Mesendoderm (in vitro differentiated cells): Measurements from ENCODE around the gene NANP.
A peak's percentile ranks its signal among the peaks of the same experiment; 100 is the strongest.

Experiments used
- DNase-seq: peaks from one replicate; pipeline ENCODE4 v3.0.0; 2013
- H2AK5ac ChIP-seq: 2 replicates; pipeline ENCODE4 v1.6.1; 2013; ENCODE audit warnings: low read length, inconsistent platforms
- H2BK120ac ChIP-seq: 2 replicates; pipeline ENCODE4 v1.6.1; 2013; ENCODE audit warnings: low read depth, mild to moderate bottlenecking, low read length, moderate library complexity, mixed read lengths
- H2BK15ac ChIP-seq: replicated peaks from 2 replicates; pipeline ENCODE4 v1.6.1; 2013; ENCODE audit warnings: low read depth, mild to moderate bottlenecking, moderate library complexity
- H2BK5ac ChIP-seq: 2 replicates; pipeline ENCODE4 v1.6.1; 2013; ENCODE audit warnings: low read length, inconsistent platforms
- H3K18ac ChIP-seq: 2 replicates; pipeline ENCODE4 v1.6.1; 2013; ENCODE audit warnings: mild to moderate bottlenecking, low read length, mixed read lengths
- H3K23ac ChIP-seq: one replicate; pipeline ENCODE4 v1.6.1; 2013; ENCODE audit warnings: low read length
- H3K27ac ChIP-seq: 2 replicates; pipeline ENCODE4 v1.5.1; 2013; ENCODE audit warnings: low read depth, mild to moderate bottlenecking, inconsistent platforms, low read length, moderate library complexity
- H3K27me3 ChIP-seq: 2 replicates; pipeline ENCODE4 v1.6.1; 2013; ENCODE audit warnings: low read length, control low read depth, mild to moderate bottlenecking, inconsistent platforms; ENCODE audit not compliant: insufficient read depth, poor library complexity
- H3K36me3 ChIP-seq: 2 replicates; pipeline ENCODE4 v1.6.1; 2013; ENCODE audit warnings: low read length, inconsistent platforms; ENCODE audit not compliant: control insufficient read depth, insufficient read depth
- H3K4ac ChIP-seq: one replicate; pipeline ENCODE4 v1.6.1; 2013; ENCODE audit warnings: low read depth, mild to moderate bottlenecking, low read length, moderate library complexity
- H3K4me1 ChIP-seq: 2 replicates; pipeline ENCODE4 v1.6.1; 2013; ENCODE audit warnings: low read depth, low read length, inconsistent platforms; ENCODE audit not compliant: control insufficient read depth
- H3K4me2 ChIP-seq: 2 replicates; pipeline ENCODE4 v1.6.1; 2013; ENCODE audit warnings: low read length
- H3K4me3 ChIP-seq: 2 replicates; pipeline ENCODE4 v1.5.1; 2013; ENCODE audit warnings: mild to moderate bottlenecking, low read length
- H3K56ac ChIP-seq: one replicate; pipeline ENCODE4 v1.6.1; 2013; ENCODE audit warnings: low read length
- H3K79me1 ChIP-seq: 2 replicates; pipeline ENCODE4 v1.6.1; 2013; ENCODE audit warnings: low read length, inconsistent platforms
- H3K79me2 ChIP-seq: 2 replicates; pipeline ENCODE4 v1.6.1; 2013; ENCODE audit warnings: mild to moderate bottlenecking, low read length; ENCODE audit not compliant: control insufficient read depth, insufficient read depth
- H3K9ac ChIP-seq: 2 replicates; pipeline ENCODE4 v1.6.1; 2013; ENCODE audit warnings: low read length, inconsistent platforms
- H4K5ac ChIP-seq: one replicate; pipeline ENCODE4 v1.6.1; 2013; ENCODE audit warnings: low read length
- H4K8ac ChIP-seq: one replicate; pipeline ENCODE4 v1.6.1; 2013; ENCODE audit warnings: low read depth, mild to moderate bottlenecking, control low read depth, low read length, moderate library complexity
- WGBS: extraction: QIAGEN DNeasy Blood & Tissue Kit; methylation state at CpG from one replicate; pipeline ENCODE4 v1.1.7; 2013; ENCODE audit warnings: low lambda C conversion rate, missing lambda C conversion rate; ENCODE audit not compliant: insufficient coverage; ENCODE audit errors: extremely low coverage; 5-methylcytosine and 5-hydroxymethylcytosine counted together

NANP gene

DNA sequence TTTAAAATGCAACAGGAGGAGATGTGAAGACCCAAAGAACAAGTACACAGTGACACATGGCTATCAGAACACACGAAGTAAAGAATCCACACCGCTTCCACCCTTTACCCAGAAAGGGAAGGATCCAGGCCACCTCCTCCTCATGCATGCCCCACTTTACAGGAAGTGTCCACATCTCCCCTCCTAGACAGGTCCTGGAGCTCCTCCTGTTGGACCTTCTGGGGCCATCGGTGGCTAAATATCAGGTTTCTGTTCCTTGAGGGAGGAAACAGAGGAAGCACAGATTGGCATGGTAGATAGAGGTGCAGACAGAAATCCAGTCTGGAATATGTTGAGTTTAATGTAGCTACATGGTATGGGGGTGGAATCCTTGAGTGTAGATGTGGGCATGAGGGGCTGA, 49.4 kb downstream of the NANP start:
- Histone ChIP-seq H3K4me3 (no peak overlapping the region), H3K79me2 (peaks cover 58% of the 10 kb centered on the region), H4K5ac (no peak overlapping the region), H3K27me3 (no peaks in the 10 kb centered on the region), H3K23ac (no peak overlapping the region), H2BK5ac (no peak overlapping the region), H3K79me1 (peaks cover 35% of the 10 kb centered on the region), H2AK5ac (no peak overlapping the region), H3K36me3 (peaks cover 1% of the 10 kb centered on the region), H3K9ac (no peak overlapping the region), H2BK15ac (no peak overlapping the region), H2BK120ac (no peak overlapping the region), H3K18ac (no peak overlapping the region), H4K8ac (no peak overlapping the region), H3K4me2 (no peak overlapping the region), H3K27ac (no peak overlapping the region), H3K4ac (no peak overlapping the region), H3K56ac (no peak overlapping the region), H3K4me1 (peaks cover 2% of the 10 kb centered on the region)
- DNase-seq = peak; percentile 73
- WGBS = no CpG with 5 or more reads among the region's 3 CpGs

DNA sequence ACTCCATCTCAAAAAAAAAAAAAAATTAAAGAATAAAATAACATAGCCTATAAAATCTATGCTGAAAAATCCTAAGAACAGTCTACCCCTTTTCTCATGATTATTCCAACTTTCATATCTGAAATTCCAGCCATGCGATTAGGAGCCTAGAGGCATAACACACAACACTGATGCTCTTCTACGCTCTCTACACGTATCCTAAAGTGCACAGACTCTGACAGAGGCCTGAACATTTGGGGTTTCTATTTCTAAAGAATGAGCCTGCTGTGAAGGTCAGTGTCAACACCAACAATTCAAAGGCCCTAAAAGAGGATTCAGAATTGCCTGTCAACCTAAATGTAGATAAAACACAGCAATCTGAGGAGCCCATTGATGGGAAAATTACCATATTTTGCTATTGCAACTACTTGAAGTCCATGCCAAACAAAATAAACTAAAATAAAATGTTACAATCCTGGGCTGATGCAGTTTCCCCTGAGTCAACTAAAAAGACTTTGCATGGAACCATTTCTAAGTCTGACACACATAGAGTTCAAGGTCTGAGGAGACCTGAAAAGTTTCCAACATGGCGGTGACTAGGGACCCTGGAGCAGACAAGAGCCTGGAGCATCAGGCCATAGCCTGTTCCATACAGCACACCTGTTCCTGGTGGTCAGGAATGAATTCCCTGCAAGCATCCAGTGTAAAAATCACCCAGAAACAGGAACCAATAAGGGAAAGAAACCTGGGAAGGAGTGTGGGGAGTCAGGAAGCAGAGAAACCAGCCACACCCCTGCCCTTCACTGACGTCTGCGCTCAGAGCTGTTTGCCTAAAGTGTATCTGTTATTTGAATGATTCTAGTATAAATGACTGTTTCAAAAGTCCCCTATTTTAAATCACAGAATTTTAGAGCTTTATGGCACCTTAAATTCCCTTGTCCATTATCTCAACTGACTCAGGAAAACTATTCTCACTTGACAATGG, 50.2 kb downstream of the NANP start:
- no peak for DNase-seq
- Histone ChIP-seq H4K5ac (no peak overlapping the region), H3K27me3 (no peaks in the 10 kb centered on the region), H3K36me3 (peaks cover 1% of the 10 kb centered on the region), H3K4me1 (no peaks in the 10 kb centered on the region), H2BK5ac (no peak overlapping the region), H3K79me2 (peaks cover 53% of the 10 kb centered on the region), H3K9ac (no peak overlapping the region), H3K27ac (no peak overlapping the region), H2AK5ac (no peak overlapping the region), H3K4me3 (no peak overlapping the region), H3K4ac (no peak overlapping the region), H2BK15ac (no peak overlapping the region), H3K79me1 (peaks cover 31% of the 10 kb centered on the region), H3K4me2 (no peak overlapping the region), H4K8ac (no peak overlapping the region), H2BK120ac (no peak overlapping the region), H3K56ac (no peak overlapping the region), H3K18ac (no peak overlapping the region), H3K23ac (no peak overlapping the region)
- no CpG with 5 or more reads among the region's 6 CpGs for WGBS

DNA sequence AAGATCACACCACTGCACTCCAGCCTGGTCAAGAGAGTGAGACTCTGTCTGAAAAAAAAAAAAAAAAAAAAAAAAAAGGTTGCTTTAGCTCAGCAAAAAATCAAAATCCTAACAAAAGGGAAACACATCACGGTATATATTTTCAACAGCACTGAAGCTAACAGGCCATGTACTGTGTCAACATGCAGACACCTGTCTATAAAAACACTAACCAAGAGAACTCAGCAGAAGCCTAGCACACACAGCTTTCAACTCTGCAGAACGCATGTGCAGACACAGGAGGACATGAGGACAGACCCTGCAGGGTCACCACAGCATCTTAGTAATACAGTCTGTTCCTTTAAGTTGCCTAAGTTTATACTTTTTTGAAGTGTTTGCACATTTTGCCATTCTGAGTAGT, 52.0 kb downstream of the NANP start:
- H2BK15ac ChIP-seq = no peak overlapping the region
- H3K56ac ChIP-seq = no peak overlapping the region
- no peak overlapping the region for H2BK5ac ChIP-seq
- H2AK5ac ChIP-seq = no peak overlapping the region
- peaks cover 1% of the 10 kb centered on the region for H3K36me3 ChIP-seq
- H2BK120ac ChIP-seq = no peak overlapping the region
- H3K23ac ChIP-seq = no peak overlapping the region
- no peak overlapping the region for H3K4me3 ChIP-seq
- H4K5ac ChIP-seq = no peak overlapping the region
- no peak overlapping the region for H4K8ac ChIP-seq
- H3K4me2 ChIP-seq = no peak overlapping the region
- no peaks in the 10 kb centered on the region for H3K4me1 ChIP-seq
- DNase-seq = no peak
- H3K27me3 ChIP-seq = no peaks in the 10 kb centered on the region
- H3K18ac ChIP-seq = no peak overlapping the region
- H3K9ac ChIP-seq = no peak overlapping the region
- peaks cover 26% of the 10 kb centered on the region for H3K79me1 ChIP-seq
- H3K79me2 ChIP-seq = peaks cover 50% of the 10 kb centered on the region
- no CpG with 5 or more reads among the region's 2 CpGs for WGBS
- H3K4ac ChIP-seq = no peak overlapping the region
- H3K27ac ChIP-seq = no peak overlapping the region

DNA sequence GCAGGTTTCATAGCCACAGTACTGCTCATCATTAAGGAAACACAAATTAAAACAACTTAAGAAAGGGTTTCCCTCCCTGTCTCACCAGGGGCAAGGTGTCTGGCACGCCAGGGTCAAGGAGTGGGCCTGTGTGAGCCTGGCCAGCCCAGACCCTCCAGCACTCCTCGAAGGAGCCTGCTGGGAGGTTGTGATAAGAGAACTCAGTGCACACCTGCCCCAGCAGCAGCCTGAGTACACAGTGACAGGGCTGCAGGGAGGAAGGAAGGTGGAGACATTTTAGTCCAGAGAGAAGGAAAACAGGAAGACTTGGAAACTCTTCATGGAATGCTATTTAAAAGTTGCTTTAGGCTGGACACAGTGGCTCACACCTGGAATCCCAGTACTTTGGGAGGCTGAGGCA, 52.6 kb downstream of the NANP start:
- Histone ChIP-seq H2BK5ac (no peak overlapping the region), H3K4ac (no peak overlapping the region), H3K56ac (no peak overlapping the region), H3K27ac (no peak overlapping the region), H2BK15ac (no peak overlapping the region), H3K79me1 (peaks cover 24% of the 10 kb centered on the region), H3K4me1 (no peaks in the 10 kb centered on the region), H2BK120ac (no peak overlapping the region), H3K36me3 (peaks cover 1% of the 10 kb centered on the region), H4K5ac (no peak overlapping the region), H3K9ac (no peak overlapping the region), H4K8ac (no peak overlapping the region), H3K23ac (no peak overlapping the region), H2AK5ac (no peak overlapping the region), H3K4me2 (no peak overlapping the region), H3K79me2 (peaks cover 50% of the 10 kb centered on the region), H3K4me3 (no peak overlapping the region), H3K27me3 (no peaks in the 10 kb centered on the region), H3K18ac (no peak overlapping the region)
- DNase-seq = no peak
- WGBS = no CpG with 5 or more reads among the region's 2 CpGs

DNA sequence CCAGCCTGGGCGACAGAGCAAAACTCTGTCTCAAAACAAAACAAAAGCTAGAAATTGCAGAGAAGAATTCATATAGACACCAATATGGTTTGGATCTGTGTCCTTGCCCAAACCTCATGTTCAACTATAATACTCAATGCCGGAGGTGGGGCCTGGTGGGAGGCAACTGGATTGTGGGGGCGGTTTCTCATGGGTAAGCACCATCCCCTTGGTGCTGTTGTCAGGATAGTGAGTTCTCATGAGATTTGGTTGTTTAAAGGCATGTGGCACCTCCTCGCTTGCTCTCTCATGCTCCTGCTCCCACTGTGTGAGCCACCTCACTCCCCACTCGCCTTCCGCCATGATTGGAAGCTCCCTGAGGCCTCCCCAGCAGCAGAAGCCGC, 53.7 kb downstream of the NANP start:
- H3K27ac ChIP-seq = no peak overlapping the region
- no peak overlapping the region for H3K4me3 ChIP-seq
- H3K4me1 ChIP-seq = peaks cover 6% of the 10 kb centered on the region
- H3K4me2 ChIP-seq = no peak overlapping the region
- H2BK15ac ChIP-seq = no peak overlapping the region
- no peak overlapping the region for H3K4ac ChIP-seq
- no peak overlapping the region for H3K56ac ChIP-seq
- H3K36me3 ChIP-seq = no peaks in the 10 kb centered on the region
- H2AK5ac ChIP-seq = no peak overlapping the region
- WGBS = no CpG with 5 or more reads among the region's 7 CpGs
- peaks cover 20% of the 10 kb centered on the region for H3K79me1 ChIP-seq
- DNase-seq = no peak
- H3K9ac ChIP-seq = no peak overlapping the region
- H3K27me3 ChIP-seq = no peaks in the 10 kb centered on the region
- no peak overlapping the region for H4K5ac ChIP-seq
- peaks cover 55% of the 10 kb centered on the region for H3K79me2 ChIP-seq
- H3K23ac ChIP-seq = no peak overlapping the region
- H2BK5ac ChIP-seq = no peak overlapping the region
- H4K8ac ChIP-seq = no peak overlapping the region
- H2BK120ac ChIP-seq = no peak overlapping the region
- no peak overlapping the region for H3K18ac ChIP-seq
